ENCODE measurements around the gene FOXG1.

The FOXG1 gene

GRCh38 chr14:28766469-28766955 is at the start of gene FOXG1:
TSS of gene FOXG1 (plus strand) at chr14:28766787. CDS start at chr14:28767280, 493 bp downstream.
- DNase-seq, result peak in 2 of 3 donors; percentile 38 to 55

GRCh38 chr14:28719130-28719529 is 47.5 kb upstream of the FOXG1 start:
- DNase-seq, result no peak

GRCh38 chr14:28731358-28731757 is 35.2 kb upstream of the FOXG1 start:
- no peak for DNase-seq

- no peak for DNase-seq
Observed at GRCh38 chr14:28742171-28742846, 24.3 kb upstream of the FOXG1 start.

GRCh38 chr14:28744126-28744525 is 22.5 kb upstream of the FOXG1 start:
- DNase-seq, result no peak

GRCh38 chr14:28745176-28745575 is 21.4 kb upstream of the FOXG1 start:
- no peak for DNase-seq

GRCh38 chr14:28746247-28746646 is 20.3 kb upstream of the FOXG1 start:
- DNase-seq, result no peak

GRCh38 chr14:28751467-28752058 is 15.0 kb upstream of the FOXG1 start:
- peak; percentile 27 to 43 (median 43) for DNase-seq

- DNase-seq, result peak; percentile 57 to 65 (median 63)
Observed at GRCh38 chr14:28754209-28754985, 12.2 kb upstream of the FOXG1 start.

GRCh38 chr14:28755198-28755815 is 11.3 kb upstream of the FOXG1 start:
- no peak for DNase-seq

GRCh38 chr14:28755884-28756268 is 10.7 kb upstream of the FOXG1 start:
- DNase-seq, result no peak

- no peak for DNase-seq
Observed at GRCh38 chr14:28756269-28756883, 10.2 kb upstream of the FOXG1 start.

- DNase-seq, result peak; percentile 32 to 50 (median 37)
Observed at GRCh38 chr14:28756884-28757570, 9.6 kb upstream of the FOXG1 start.

- DNase-seq, result no peak
Observed at GRCh38 chr14:28757786-28758185, 8.8 kb upstream of the FOXG1 start.

GRCh38 chr14:28758253-28758884 is 8.2 kb upstream of the FOXG1 start:
- DNase-seq, result no peak

- no peak for DNase-seq
Observed at GRCh38 chr14:28758885-28759652, 7.5 kb upstream of the FOXG1 start.

GRCh38 chr14:28759653-28760313 is 6.8 kb upstream of the FOXG1 start:
- DNase-seq, result no peak

- DNase-seq, result no peak
Observed at GRCh38 chr14:28760431-28760996, 6.1 kb upstream of the FOXG1 start.

GRCh38 chr14:28761438-28762291 is 4.9 kb upstream of the FOXG1 start:
- no peak for DNase-seq
